Inferior parietal cortex (tissue), 1 donor: Measurements from ENCODE around the gene ANO6.
"Not testable (repeated sequence)": the region's sequence is repeated elsewhere in the genome, so short reads cannot be mapped to it uniquely, and the experiment has no call there.

Source experiments
- DNase-seq: peaks from one replicate; pipeline ENCODE4 v3.0.0-alpha.2; 2016; ENCODE audit errors: extremely low spot score

The ANO6 gene

DNA sequence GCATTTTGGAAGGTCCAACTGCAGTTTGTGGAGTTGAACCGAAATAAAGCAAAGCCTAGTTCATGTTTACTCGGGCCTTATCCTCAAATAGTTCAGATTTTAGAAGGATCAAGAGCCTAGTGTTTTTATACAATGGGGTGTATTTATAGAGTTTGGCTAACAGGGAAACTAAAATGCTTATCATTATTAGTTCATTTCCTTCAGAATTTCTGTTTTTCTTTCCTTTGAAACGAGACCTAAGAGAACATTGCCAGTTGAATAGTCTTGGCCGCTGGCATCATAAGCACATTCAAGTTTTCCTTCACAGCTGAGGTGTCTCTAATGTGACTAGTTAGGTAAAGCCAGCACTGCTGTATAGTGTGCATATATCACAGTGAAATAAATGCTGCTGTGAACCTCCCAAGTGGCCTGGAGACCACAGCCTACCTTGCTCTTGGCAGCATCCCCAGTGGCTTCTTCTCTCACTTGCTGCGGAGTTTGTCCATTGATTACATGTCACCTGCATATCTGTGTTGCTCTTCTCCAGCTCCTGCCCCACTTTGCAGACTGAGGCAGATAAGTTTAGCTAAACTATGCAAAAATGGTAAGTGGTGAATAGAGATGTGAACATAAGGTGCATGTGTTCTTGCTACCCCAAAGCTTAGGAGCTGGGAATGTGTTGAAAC is 88.8 kb downstream of the ANO6 start:
- DNase-seq = no peak

DNA sequence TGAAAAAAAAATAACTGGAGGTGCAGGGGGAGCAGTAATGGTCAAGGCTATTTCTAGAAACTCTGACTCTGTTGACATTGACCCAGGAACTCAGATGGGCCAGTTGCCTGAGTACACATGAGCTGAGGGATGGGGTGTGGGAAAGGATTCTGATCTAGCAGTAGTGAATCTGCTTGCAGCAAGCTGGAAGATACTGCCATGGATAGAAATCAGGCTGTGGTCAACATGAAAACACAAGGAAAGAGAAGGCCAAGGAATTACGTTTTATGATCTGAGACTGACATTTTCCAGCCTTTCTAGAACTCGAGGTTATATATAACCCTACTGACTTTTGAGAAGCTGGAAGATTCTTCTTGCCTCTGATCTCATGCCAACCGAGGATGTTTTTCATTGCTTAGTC is 90.0 kb downstream of the ANO6 start:
- no peak for DNase-seq

DNA sequence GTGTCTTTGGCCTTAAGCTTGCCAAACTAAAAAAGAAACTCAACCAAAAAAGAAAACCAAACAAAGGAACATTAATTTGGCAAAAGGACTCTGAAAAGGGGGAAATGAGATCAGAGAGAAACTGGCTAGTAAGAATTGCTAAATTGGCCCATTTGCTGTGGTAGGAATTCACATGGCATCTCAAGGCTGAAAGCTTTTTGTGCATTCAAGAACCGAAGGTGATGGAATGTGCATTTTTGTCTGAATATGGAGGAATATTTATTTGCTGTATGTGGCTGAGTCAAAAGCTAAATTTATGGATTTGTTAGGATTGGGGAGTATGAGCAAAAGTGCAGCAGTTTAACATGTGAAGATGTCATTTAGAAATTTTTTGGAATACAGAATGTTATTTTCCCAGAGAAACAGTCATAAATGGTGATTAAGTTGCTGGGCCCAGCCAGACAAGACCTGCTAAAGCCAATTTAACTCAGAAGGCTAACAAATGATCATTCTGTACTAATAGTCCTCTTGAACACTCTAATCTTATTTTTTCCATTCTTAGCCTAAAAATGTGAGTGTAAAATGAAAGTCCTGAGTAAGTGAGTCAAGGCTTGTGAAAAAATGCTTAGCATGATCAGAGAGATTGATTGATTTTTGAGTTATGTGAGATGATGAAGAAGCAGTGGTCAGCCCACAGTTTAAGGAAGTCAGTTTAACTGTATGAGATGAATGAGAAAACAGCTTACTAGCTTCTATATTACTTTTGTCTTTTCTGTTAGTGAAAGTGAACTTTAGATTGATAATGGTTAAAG is 94.1 kb downstream of the ANO6 start:
- DNase-seq = no peak

DNA sequence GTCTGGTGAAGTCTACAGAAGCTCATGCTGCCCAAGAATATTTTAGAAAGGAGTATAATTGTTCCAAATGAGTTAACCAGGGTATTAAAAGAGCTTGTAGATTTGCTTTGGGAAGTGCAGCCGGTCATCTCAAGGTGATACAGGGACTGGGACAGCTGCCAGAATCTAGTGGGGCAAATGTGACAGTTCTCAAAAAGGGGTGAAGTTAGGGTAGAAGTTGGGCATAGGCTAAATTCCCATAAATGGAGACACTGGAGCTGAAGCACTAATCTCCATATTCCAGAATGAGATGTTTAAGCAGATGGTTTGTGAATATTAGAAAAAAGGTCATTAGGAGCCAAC is 94.7 kb downstream of the ANO6 start:
- no peak for DNase-seq

DNA sequence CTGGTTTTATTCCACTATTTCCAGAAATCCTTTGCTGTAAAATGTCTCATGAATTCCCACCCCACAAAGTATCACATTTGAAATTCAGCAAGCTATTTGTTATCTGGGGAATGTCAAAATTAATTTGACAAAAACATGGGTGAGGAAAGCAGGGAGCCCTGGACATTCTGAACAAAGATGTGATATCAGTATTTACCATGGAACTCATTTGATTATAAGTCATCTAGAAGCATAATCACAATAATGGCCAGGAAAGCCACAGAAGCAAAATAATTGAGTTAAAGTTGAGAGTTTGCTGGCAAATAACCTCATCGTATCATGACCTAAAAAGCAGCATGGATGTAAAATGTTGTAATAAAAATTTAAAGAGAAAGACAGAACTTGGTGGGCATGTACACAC is 96.1 kb downstream of the ANO6 start:
- DNase-seq = no peak

DNA sequence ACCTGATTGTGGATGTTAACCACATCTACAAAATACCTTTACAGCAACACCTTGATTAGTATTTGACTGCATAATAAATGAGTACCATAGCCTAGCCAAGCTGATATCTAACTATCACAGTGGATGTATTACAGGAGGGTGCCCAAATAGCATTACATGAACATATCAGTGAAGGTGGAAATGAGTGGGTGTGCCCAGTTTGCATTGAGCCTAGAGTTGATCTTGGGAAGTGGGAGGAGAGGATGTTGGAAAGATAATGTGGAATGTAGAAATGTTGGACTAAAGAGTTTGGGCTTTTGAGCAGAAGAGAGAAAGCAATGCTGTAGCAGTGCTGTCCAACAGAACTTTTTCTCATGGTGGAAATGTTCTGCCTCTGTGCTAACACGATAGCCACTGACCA is 98.9 kb downstream of the ANO6 start:
- no peak for DNase-seq

DNA sequence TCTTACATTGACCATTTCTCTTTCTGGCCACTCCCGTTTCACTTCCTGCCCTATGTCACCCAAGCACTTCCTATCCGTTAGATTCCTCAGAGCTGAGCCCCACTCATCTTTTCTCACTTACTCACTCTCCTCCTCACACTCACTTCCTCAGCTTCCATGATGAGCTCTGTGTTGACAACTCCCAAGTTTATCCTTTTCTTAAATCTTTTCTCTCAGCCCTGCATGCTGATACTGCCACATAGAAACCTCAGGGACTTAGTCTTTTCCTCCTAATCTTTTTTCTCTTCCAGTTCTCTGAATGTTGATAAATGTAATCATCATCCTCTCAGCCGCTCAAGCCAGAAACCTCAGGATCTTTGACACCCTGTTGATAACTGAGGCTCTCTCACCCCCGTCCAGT is 99.6 kb downstream of the ANO6 start:
- DNase-seq = no peak

DNA sequence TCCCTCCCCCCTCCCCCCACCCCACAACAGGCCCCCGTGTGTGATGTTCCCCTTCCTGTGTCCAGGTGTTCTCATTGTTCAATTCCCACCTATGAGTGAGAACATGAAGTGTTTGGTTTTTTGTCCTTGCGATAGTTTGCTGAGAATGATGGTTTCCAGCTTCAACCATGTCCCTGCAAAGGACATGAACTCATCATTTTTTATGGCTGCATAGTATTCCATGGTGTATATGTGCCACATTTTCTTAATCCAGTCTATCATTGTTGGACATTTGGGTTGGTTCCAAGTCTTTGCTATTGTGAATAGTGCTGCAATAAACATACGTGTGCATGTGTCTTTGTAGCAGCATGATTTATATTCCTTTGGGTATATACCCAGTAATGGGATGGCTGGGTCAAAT is 101.4 kb downstream of the ANO6 start:
- DNase-seq = not testable (repeated sequence)

DNA sequence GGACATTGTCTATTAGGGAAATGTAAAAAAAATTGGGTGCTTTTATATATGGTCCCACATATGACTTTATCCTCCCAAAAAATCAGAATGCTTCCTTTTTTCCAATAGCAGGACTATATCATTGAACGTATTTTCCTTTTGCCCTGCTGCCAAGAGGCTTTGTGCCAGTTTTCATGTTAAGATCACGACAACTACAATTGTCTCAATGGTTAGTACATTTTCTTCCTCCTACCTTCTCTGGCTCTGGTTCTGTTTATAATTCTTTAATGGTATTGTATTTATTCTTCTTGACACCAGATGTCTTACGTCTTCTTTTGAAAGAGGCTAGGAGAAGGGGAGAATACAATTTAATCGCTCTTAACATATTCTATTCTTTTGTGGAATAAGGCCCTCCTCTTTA is 106.9 kb downstream of the ANO6 start:
- no peak for DNase-seq

DNA sequence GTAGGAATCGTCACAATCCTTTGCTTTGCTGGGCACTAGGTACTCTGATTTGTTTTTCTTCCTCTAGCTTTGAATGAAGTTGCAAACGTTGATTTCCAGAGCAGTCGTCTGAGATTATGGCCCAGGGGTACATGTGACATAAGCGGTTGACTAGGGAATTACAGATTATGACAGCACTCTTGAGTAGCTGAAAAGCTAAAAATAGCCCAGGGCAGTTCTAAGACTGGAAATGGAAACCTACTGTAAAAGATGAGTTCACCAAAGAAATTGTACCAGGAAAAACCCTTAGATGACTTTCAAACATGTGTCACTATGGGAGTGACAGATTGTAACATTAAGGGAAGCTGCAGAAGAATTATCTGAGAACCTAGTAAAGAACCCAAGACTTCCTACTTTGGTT is 108.5 kb downstream of the ANO6 start:
- DNase-seq = no peak

DNA sequence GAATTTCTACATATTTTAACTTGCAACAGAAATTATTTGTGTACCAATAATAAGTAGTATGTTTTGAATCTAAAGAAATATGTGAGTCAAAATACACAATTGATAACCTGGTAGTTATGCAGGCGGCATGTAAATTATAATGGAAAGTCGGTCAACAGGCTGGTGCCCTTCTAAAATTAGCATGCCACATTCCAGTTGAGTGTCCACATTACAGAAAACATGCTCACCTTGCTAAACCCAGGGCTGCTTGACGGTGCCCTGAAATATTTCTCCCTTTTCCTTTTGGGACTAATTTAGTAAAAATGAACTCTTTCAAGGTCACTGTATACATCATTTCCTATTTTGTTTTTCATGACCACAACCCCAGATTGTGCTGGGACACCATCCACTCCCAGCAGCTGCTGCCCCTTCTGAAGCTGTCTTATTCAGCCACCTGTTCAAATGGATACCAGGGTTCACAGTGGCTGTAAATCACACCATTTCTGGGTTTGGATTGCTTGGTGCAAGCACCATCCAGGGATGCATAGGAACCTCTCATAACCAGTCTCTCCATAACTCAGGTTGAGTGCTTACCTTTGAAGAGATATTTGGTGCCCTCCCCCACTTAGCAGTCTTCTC is 110.6 kb downstream of the ANO6 start:
- no peak for DNase-seq

DNA sequence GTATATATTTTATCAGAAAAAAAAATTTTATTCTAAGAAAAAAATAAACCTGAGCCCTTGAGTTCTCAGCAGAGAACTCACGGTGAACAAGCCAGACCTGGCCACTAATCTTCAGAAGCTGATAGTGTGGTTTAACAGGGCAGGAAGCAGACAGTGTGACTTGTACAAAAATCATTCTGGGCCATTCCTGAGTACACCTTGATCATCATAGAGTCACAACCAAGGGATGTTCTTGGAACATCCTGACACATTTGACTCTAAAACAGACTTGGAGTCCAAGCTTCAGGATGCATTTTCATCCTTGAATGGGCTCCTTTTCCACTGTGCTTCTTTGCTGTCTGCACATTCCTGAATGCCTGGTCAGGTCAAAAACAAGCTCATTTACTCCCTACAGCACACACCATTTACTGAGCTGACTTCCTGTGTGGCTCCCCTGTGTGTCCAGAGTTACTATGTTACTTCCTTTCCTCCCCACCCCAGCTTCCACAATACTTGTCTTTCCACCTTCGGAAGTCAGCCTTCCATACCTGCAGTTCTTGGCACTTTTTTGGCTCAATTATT is 112.0 kb downstream of the ANO6 start:
- no peak for DNase-seq

DNA sequence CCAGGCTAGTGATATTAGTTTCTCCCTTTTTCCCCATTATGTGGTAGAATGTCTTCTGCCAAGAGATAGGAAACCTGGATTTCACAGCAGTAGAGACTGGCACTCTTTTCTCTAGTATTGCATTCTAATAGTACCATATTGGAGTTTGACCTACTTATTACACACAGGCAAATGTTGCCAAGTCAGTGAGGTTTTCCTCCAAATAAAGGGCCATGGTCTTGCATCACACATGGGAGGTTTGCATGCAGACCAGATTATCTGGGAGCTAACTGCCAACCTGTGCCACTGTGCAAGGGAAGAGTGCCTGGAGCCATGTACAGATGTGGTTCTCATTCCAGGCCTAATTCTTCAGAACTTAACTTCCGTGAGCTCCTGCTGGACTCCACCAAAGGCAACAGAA is 113.3 kb downstream of the ANO6 start:
- no peak for DNase-seq

DNA sequence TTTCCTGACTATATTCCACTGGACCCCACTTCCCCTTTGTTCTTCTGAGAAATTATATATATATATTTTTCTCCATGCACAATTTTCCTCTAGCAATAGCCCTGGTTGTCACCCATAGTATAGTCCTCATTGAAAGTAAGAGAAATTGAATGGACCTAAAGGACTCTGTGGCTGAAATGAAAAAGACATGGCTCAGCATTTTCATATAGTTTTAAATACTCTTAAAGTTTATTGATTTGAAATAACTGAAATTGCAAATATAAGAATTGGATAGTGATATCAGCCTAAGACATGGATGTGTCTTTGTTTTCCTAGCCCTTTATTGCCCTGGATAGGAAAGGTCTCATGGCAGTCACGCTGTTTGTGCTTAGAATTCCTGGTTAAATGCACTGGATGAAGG is 113.8 kb downstream of the ANO6 start:
- no peak for DNase-seq

DNA sequence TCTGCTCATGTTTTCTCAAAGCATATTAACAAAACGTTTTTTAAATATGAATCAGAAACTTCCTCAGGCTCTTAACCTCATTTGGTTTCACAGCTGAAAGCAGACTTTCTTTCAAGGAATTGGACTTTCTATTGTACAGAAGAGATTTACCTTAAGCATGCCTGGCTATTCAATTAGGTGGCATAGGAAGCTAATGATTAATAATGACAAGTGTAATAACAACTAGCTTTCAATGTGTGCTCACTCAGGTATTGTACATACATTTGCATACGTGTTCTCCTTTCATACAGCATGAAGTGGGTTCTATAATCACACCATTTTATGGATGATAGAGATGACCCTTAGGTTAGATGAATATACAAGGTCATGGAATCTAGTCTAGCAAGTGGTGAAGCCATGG is 115.7 kb downstream of the ANO6 start:
- no peak for DNase-seq

DNA sequence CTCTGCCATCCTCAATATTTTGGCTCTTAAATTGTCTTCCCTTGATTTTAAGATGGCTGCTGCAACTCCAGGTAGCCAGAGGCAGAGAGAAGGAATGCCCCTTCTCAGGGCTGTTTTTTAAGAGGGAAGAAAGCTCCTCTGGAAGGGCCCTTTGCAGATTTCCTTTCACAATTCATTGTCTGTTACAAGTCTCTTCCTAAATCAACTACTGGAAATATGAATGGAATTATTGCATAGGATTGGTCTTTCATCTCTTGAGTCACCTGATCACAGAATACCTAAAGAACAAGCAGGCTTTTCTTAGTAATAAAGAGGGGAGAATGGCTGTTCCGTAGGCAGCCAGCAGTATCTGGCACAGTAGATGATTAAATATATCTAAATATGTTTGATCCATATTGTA is 118.5 kb downstream of the ANO6 start:
- no peak for DNase-seq

DNA sequence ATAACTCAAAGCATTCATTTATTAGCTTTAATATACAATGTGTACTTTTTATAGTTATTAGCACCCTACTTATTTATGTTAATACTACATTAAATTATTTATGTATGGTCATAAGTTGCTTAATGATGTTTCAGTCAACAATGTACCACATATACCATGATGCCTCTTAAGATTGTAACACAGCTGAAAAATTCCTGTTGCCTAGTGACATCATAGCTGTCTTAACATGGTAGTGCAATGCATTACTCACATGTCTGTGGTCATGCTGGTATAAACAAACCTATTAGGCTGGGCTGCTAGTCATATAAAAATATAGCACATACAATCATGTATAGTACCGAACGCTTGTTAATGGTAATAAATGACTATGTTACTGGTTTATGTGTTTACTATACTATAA is 120.4 kb downstream of the ANO6 start:
- no peak for DNase-seq

DNA sequence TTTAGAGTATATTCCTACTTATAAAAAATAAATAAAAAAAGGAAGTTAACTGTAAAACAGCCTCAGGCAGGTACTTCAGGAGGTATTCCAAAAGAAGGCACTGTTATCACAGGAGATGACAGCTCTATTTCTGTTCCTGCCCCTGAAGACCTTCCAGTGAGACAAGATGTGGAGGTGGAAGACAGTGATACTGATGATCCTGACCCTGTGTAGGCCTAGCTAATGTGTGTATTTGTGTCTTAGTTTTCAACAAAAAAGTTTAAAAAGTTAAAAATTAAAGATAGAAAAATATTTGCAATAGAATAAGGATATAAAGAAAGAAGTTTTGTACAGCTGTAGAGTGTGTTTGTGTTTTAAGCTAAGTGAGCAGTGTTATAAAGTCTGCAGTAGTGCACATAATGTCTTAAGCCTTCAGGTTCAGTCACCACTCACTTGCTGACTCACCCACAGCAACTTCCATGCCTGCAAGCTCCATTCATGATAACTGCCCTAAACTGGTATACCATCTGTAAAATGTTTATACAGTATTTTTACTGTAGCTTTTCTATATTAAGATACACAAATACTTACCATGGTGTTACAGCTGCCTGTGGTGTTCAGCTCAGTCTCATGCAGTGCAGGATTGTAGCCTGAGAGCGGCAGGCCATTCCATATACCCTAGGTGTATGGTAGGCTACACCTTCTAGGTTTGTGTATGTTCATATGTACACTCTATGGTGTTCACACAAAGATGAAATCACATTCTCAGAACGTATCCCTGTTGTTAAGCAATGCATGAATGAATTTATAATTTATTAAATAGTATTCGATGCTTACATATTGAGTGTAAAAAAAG is 121.1 kb downstream of the ANO6 start:
- no peak for DNase-seq

DNA sequence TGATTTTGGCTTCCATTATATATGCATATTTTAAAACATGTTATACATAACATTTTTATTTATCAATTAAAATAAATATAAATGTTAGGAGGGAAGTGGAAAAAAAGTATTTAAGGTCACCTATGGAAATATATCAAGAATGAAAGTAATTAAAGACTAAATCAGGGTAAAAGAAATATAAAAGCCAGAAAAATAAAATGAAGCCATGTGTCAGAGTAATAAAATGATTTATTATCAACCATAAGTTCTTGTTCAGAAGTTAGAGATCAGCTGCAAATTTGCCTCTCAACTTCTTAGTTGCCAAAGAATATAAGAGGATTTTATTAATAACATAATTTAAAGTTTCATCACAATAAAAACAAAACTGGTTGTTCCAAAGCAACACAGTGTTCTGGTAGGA is 121.9 kb downstream of the ANO6 start:
- DNase-seq = no peak

DNA sequence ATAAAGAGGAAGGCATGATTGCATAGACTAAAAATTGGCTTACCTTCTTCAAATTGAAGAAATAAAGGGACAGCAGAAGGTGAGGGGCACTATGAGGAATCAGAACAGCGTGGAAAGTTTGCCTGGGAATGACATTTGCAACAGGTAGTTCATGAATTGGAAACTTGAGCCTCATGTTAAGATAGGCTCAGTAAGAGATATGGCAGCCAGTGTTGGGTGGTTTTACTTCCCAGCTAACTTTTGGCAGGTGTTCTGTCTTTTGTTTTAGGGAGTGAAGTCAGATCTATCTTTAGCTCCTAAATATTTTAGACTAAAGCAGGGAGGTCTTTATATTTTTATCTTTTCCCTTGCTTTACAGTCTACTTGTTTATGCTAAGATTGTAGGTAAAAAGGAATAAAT is 122.4 kb downstream of the ANO6 start:
- no peak for DNase-seq

DNA sequence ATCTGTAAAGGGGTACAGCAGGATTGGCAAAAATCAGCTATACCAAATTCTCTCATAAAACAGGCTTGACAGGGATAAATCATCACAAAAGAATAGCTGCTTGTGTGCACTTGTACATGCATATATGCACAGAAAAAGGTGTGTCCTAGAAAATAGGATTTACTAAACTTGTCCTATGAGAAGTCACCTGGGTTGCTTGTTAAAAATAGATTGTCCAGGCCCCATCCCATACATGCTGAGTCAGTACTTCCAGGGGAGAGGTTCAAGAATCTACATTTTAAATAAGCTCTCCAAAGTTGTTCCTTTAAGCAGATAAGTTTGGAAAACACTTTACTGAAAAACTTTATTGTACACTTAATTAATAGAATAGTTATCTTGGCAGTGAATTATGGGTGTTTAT is 123.1 kb downstream of the ANO6 start:
- no peak for DNase-seq

DNA sequence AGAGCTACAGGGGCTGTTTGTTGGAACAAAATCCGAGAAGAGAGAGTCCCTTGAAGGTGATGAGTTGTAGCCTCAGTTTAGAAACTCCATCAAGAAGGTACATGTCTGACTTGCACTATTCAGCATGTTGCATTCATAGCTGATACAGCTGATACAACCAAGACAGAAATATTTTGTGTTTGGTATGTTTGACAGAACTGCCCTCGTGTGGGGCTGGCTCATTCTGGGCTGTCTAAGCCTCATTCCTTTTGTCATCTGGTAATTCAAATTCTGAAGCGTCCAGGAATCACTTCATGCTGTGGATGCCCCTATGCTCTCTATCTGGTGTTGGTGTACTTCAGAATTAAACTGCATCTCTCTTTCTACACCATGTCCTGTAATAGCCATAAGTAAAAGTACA is 126.3 kb downstream of the ANO6 start:
- no peak for DNase-seq
